ENCODE measurements around the gene TMEM62. TPM values are rescaled to one million over a fixed set of nuclear protein-coding genes. Genes with fewer than 3 reads are reported as not detected.

TMEM62 gene
- total and polyA plus RNA-seq, 2 donors from 2014 or later = 14.7 to 31.2 TPM

DNA sequence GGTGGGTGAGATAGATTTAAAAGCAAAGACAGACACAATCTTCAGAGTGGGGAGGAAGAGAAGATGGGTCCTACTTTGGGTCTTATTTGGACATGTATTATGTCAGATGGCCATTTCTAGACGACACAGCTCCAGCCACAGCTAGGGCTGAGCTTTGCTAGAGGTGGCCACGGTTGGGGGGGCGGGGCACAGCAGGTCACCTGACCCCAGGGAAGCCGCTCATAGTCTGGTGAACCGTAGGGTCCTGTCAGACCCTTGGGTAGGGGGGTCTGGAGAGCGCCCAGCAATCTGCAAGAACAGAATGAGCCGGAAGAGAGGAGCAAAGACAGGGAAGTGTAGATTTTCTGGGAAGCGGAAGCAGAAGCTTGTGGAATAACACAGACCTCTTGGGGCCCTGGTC is 80.8 kb downstream of the TMEM62 start:
- Histone ChIP-seq H3K9me3 (ENCODE audit: control insufficient read depth in 2 of 3, insufficient read depth in 1 of 3, low read length in 3 of 3) (no peaks in the 10 kb centered on the region), H3K4me1 (ENCODE audit: control insufficient read depth in 2 of 3, insufficient read depth in 2 of 3, low read depth in 1 of 3, low read length in 3 of 3) (no peaks in the 10 kb centered on the region), H3K36me3 (ENCODE audit: control insufficient read depth in 2 of 3, insufficient read depth in 3 of 3, low read length in 3 of 3) (no peaks in the 10 kb centered on the region), H3K9ac (ENCODE audit: low read length in 3 of 3) (no peak overlapping the region), H3K27ac (ENCODE audit: low read depth in 2 of 2, low read length in 2 of 2) (no peak overlapping the region), H3K4me3 (ENCODE audit: low read length in 3 of 3) (no peak overlapping the region), H3K27me3 (ENCODE audit: control insufficient read depth, insufficient read depth, low read length) (no peaks in the 10 kb centered on the region)
- intact Hi-C loops (cut with DNase I) = no loop called here
- TF ChIP-seq, protein P1, sequence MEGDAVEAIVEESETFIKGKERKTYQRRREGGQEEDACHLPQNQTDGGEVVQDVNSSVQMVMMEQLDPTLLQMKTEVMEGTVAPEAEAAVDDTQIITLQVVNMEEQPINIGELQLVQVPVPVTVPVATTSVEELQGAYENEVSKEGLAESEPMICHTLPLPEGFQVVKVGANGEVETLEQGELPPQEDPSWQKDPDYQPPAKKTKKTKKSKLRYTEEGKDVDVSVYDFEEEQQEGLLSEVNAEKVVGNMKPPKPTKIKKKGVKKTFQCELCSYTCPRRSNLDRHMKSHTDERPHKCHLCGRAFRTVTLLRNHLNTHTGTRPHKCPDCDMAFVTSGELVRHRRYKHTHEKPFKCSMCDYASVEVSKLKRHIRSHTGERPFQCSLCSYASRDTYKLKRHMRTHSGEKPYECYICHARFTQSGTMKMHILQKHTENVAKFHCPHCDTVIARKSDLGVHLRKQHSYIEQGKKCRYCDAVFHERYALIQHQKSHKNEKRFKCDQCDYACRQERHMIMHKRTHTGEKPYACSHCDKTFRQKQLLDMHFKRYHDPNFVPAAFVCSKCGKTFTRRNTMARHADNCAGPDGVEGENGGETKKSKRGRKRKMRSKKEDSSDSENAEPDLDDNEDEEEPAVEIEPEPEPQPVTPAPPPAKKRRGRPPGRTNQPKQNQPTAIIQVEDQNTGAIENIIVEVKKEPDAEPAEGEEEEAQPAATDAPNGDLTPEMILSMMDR (IDR thresholded peaks at IDR 0.05; ENCODE audit: borderline replicate concordance, extremely low read depth, insufficient read depth) = no peak
- FAIRE-seq (no peak), DNase-seq (no peak)

DNA sequence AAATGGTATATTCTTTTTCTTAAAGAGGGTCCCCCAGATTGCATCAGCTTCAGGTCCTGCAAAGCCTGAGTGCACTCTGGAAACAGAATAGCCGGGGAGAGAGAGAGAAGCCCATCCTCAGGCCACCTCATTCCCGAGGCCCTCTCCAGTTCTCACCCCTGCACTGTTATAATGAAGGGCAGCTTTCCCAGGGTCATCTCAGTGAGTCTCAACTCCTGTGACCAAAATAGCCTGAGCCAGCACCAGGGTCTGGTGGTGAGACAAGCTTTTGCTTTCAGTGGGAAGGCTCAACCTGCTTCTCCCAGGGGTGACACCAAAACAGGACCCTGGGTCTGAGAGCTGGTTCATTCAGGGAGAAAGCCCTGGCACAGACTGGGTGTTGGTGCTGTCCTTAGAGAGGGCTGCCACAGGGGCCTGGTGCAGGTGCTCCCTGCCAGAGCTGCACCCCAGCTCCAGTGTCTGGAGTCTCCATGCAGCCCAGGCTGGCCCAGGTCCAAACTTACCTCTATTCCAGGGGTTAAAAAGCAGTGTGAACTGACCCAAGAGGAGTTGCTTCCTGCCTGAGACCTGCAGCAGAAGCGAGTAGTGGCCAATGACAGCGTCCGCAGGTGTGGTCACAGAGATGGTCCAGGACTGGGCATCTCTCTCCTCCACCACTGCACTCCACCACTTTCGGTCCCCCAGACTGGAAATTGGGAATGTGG is 81.4 kb downstream of the TMEM62 start:
- no peaks in the 10 kb centered on the region for H3K4me1 ChIP-seq (ENCODE audit: control insufficient read depth in 2 of 3, insufficient read depth in 2 of 3, low read depth in 1 of 3, low read length in 3 of 3)
- no peak overlapping the region for H3K4me3 ChIP-seq (ENCODE audit: low read length in 3 of 3)
- FAIRE-seq (no peak), DNase-seq (no peak)
- no peak overlapping the region for H3K27ac ChIP-seq (ENCODE audit: low read depth in 2 of 2, low read length in 2 of 2)
- no peak overlapping the region for H3K9ac ChIP-seq (ENCODE audit: low read length in 3 of 3)
- TF ChIP-seq, protein P1 (IDR thresholded peaks at IDR 0.05; ENCODE audit: borderline replicate concordance, extremely low read depth, insufficient read depth) = no peak
- no peaks in the 10 kb centered on the region for H3K9me3 ChIP-seq (ENCODE audit: control insufficient read depth in 2 of 3, insufficient read depth in 1 of 3, low read length in 3 of 3)
- intact Hi-C loops (cut with DNase I) = no loop called here
- H3K27me3 ChIP-seq (ENCODE audit: control insufficient read depth, insufficient read depth, low read length) = no peaks in the 10 kb centered on the region
- H3K36me3 ChIP-seq (ENCODE audit: control insufficient read depth in 2 of 3, insufficient read depth in 3 of 3, low read length in 3 of 3) = no peaks in the 10 kb centered on the region

DNA sequence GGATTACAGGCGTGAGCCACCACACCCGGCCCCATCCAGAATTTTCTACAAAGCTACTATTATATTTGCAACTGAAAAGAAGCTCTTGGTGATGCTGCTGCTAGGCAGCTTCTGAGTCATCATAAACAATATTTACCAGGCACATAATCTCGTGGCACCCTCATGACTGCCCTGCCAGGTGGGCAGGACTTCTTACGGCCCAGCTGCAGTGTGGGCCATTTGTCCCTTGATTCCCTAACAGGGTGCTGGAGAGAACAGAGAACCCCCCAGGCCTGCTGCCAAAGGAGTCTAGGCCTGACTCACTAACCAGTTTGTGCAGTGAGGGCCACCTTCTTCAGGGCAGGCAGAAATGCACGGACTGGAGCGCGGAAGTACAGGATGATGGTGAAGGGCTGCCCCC is 82.6 kb downstream of the TMEM62 start:
- no peaks in the 10 kb centered on the region for H3K27me3 ChIP-seq (ENCODE audit: control insufficient read depth, insufficient read depth, low read length)
- H3K4me1 ChIP-seq (ENCODE audit: control insufficient read depth in 2 of 3, insufficient read depth in 2 of 3, low read depth in 1 of 3, low read length in 3 of 3) = no peaks in the 10 kb centered on the region
- H3K9me3 ChIP-seq (ENCODE audit: control insufficient read depth in 2 of 3, insufficient read depth in 1 of 3, low read length in 3 of 3) = no peaks in the 10 kb centered on the region
- intact Hi-C loops (cut with DNase I) = no loop called here
- H3K9ac ChIP-seq (ENCODE audit: low read length in 3 of 3) = no peak overlapping the region
- TF ChIP-seq, protein P1 (IDR thresholded peaks at IDR 0.05; ENCODE audit: borderline replicate concordance, extremely low read depth, insufficient read depth) = no peak
- no peak overlapping the region for H3K4me3 ChIP-seq (ENCODE audit: low read length in 3 of 3)
- FAIRE-seq = no peak
- DNase-seq = peak in 1 of 5 donors; percentile 3
- no peak overlapping the region for H3K27ac ChIP-seq (ENCODE audit: low read depth in 2 of 2, low read length in 2 of 2)
- no peaks in the 10 kb centered on the region for H3K36me3 ChIP-seq (ENCODE audit: control insufficient read depth in 2 of 3, insufficient read depth in 3 of 3, low read length in 3 of 3)

Measured in kidney (tissue), 14 donors.